ENCODE measurements around the gene ZNF362.

- TF ChIP-seq RAD21 (IDR thresholded peaks at IDR 0.05) = peak; percentile 66 to 88
- no peak for TF ChIP-seq YY1 (IDR thresholded peaks at IDR 0.05)
- no peak for TF ChIP-seq ATF3 (IDR thresholded peaks at IDR 0.05)
Measured at GRCh38 chr1:33298623-33299277, 42.5 kb downstream of the ZNF362 start.

Data from liver (tissue), 2 donors.